B cell (primary cell): ENCODE results near the gene LRP1. TPM values are rescaled to one million over a fixed set of nuclear protein-coding genes. Genes with fewer than 3 reads are reported as not detected.

ENCODE experiments used
- ATAC-seq: fragments of 200-7000 bp; cut with Tn5 transposase; one replicate; pipeline ENCODE4 v1.10.0; 2021; ENCODE audit warnings: low read depth, mild to moderate bottlenecking, moderate number of reproducible peaks, moderate library complexity
- CTCF ChIA-PET: fragments of 350-600 bp; sonication (Branson Sonifier 250); formaldehyde crosslinking; loops from one replicate; lab custom pipeline; 2021; ENCODE audit warnings: antibody characterized with exemption, inconsistent platforms; lab: Charles Lee
- POLR2A ChIA-PET: fragments of 350-600 bp; sonication (Branson Sonifier 250); formaldehyde crosslinking; loops from one replicate; lab custom pipeline; 2021; ENCODE audit warnings: antibody characterized with exemption; lab: Charles Lee
- DNase-seq: peaks from one replicate; pipeline ENCODE4 v3.0.0; 2013
- H2AFZ ChIP-seq: 2 replicates; pipeline ENCODE4 v1.6.1; 2012; ENCODE audit warnings: mild to moderate bottlenecking, low read depth, low read length; ENCODE audit not compliant: insufficient read depth, poor library complexity, severe bottlenecking
- H3K27ac ChIP-seq, 2 donors: 1 replicate in 1 of 2; 2 replicates in 1 of 2; pipeline ENCODE4 v1.5.1; 2012 to 2013; ENCODE audit warnings: low read length in 2 of 2, mild to moderate bottlenecking in 2 of 2, moderate library complexity in 1 of 2
- H3K27me3 ChIP-seq, 4 experiments: fragments of 200-600 bp in 1 of 4; sonication (generic) in 1 of 4; replicated peaks in 1 of 4; 1 replicate in 2 of 4; 2 replicates in 2 of 4; pipeline versions ENCODE4 v1.6.1 to v1.7.0; 2013 to 2016; ENCODE audit warnings: low read length in 3 of 4, mild to moderate bottlenecking in 2 of 4, mixed read lengths in 1 of 4, moderate library complexity in 1 of 4; ENCODE audit not compliant: insufficient read depth in 4 of 4, control insufficient read depth in 3 of 4; ENCODE audit errors: control extremely low read depth in 1 of 4
- H3K36me3 ChIP-seq, 2 experiments: replicated peaks in 1 of 2; 1 replicate in 1 of 2; 2 replicates in 1 of 2; pipeline versions ENCODE4 v1.6.1 to v1.7.1; 2013; ENCODE audit warnings: low read length in 1 of 2; ENCODE audit not compliant: insufficient read depth in 2 of 2, control insufficient read depth in 1 of 2; ENCODE audit errors: control extremely low read depth in 1 of 2, extremely low read depth in 1 of 2
- H3K4me1 ChIP-seq, 2 donors: fragments of 200-600 bp in 1 of 2; sonication (generic) in 1 of 2; 1 replicate in 1 of 2; 2 replicates in 1 of 2; pipeline versions ENCODE4 v1.5.1 to v1.6.1; 2013 to 2017; ENCODE audit warnings: low read length in 2 of 2; ENCODE audit not compliant: control insufficient read depth in 2 of 2, insufficient read depth in 2 of 2
- H3K4me2 ChIP-seq: replicated peaks from 2 replicates; pipeline ENCODE3; 2012; ENCODE audit warnings: mild to moderate bottlenecking, low read depth, low read length; ENCODE audit not compliant: poor library complexity, severe bottlenecking
- H3K4me3 ChIP-seq, 5 experiments: fragments of 200-600 bp in 1 of 5; sonication (generic) in 1 of 5; 1 replicate in 3 of 5; 2 replicates in 2 of 5; pipeline versions ENCODE4 v1.5.1 to v1.7.0; 2011 to 2016; ENCODE audit warnings: low read length in 4 of 5, mild to moderate bottlenecking in 4 of 5, low read depth in 2 of 5, control low read depth in 1 of 5, moderate library complexity in 1 of 5; ENCODE audit not compliant: insufficient read depth in 1 of 5; ENCODE audit errors: control extremely low read depth in 1 of 5, extremely low read depth in 1 of 5
- H3K79me2 ChIP-seq: fragments of 200-600 bp; sonication (generic); one replicate; pipeline ENCODE4 v1.6.0; 2016; ENCODE audit warnings: low read length; ENCODE audit not compliant: control insufficient read depth, insufficient read depth
- H3K9ac ChIP-seq: fragments of 200-600 bp; sonication (generic); 2 replicates; pipeline ENCODE4 v1.6.1; 2017; ENCODE audit warnings: mild to moderate bottlenecking, low read length, moderate library complexity
- H3K9me3 ChIP-seq, 3 donors: one replicate each; pipeline versions ENCODE4 v1.6.1 to v1.7.1; 2013; ENCODE audit warnings: low read length in 2 of 3; ENCODE audit not compliant: control insufficient read depth in 2 of 3, insufficient read depth in 1 of 3; ENCODE audit errors: control extremely low read depth in 1 of 3
- H4K20me1 ChIP-seq: 2 replicates; pipeline ENCODE4 v1.6.0; 2012; ENCODE audit warnings: mild to moderate bottlenecking, low read length; ENCODE audit not compliant: insufficient read depth, control insufficient read depth, poor library complexity, severe bottlenecking
- H3K27ac Mint-ChIP-seq: one replicate; pipeline ENCODE4 v1.8.0; 2021; ENCODE audit warnings: mixed read lengths
- H3K27me3 Mint-ChIP-seq: one replicate; pipeline ENCODE4 v1.8.0; 2021; ENCODE audit warnings: mixed read lengths
- H3K4me1 Mint-ChIP-seq: one replicate; pipeline ENCODE4 v1.8.0; 2021; ENCODE audit warnings: mixed read lengths
- H3K4me3 Mint-ChIP-seq: one replicate; pipeline ENCODE4 v1.8.0; 2021; ENCODE audit warnings: mixed read lengths
- H3K9me3 Mint-ChIP-seq: one replicate; pipeline ENCODE4 v1.8.0; 2022; ENCODE audit warnings: mixed read lengths; ENCODE audit not compliant: insufficient read depth
- CTCF ChIP-seq: fragments of 200-600 bp; IDR thresholded peaks from one replicate; pipeline ENCODE4 v1.8.0; 2022; ENCODE audit warnings: antibody characterized with exemption, mild to moderate bottlenecking
- EZH2 ChIP-seq: IDR thresholded peaks from 2 replicates; pipeline ENCODE4 v1.6.1; 2012; ENCODE audit warnings: borderline replicate concordance, low read depth, mild to moderate bottlenecking, moderate library complexity, low read length; ENCODE audit not compliant: insufficient read depth, poor library complexity, severe bottlenecking
- WGBS: methylation state at CpG from one replicate; pipeline ENCODE4 v1.1.5; 2013; ENCODE audit warnings: missing lambda C conversion rate; ENCODE audit not compliant: insufficient coverage; 5-methylcytosine and 5-hydroxymethylcytosine counted together
- intact Hi-C: fragments of 100-400 bp; cut with micrococcal nuclease; formaldehyde crosslinking; loops from one replicate; pipeline ENCODE4 v1.10.0; 2022
- polyA plus RNA-seq: library from polyadenylated mRNA; depleted of rRNA; stranded (reverse); fragments of >200 nt; gene quantifications from 2 replicates; pipeline ENCODE4 v1.2.3, GENCODE V29; 2012
- total RNA-seq, 2 donors: library from RNA; stranded (reverse); fragments of 120-200 nt in 1 of 2; gene quantifications; 1 replicate in 1 of 2; 2 replicates in 1 of 2; pipeline versions ENCODE4 v1.2.3 to v1.2.4, GENCODE V29; 2013 to 2022

LRP1 gene
- total and polyA plus RNA-seq, 2 donors (not counting 1 experiment from before 2014, with no cell fraction given), result 2.0 to 4.1 TPM

DNA sequence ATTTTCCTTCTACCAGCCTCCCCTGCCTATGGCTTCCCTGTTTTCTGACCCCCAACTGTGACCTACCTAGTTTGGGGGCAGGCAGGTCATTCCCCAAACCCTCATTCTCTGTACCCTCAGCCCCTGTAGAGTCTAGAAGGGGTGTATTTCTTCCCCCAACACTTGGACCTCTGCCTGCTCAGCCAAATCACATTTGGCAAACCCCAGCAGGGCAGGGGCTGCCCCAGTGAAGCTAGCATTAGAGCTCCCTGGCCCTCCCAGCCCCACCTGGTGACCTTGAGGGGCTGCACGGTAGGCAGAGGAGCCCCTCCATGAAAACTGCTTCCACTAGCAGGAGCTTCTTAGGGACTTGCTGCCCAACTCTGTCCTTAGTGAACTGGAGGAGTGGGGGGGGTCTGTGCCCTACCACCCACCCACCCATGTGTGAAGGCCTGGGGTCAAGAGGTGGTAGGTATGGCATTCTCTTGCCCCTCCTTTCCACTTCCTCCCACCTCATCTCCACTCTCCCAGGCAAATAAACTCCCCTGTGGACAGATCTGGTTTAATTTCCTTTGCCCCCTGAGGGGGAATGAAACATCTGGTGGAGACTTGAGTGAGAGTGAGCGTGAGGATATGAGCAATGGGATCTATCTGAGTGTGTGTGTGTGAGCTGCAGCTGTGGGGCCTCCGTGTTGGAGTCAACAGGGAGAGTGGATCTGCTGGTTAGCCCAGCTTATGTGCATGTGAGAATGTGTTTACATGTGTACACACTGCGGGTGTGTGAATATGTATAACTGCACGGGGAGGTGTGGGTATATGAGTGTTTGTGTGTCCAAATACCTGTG is 90.0 kb downstream of the LRP1 start:
- Mint-ChIP-seq H3K9me3 (no peaks in the 10 kb centered on the region), H3K27ac (peak overlapping the region; percentile 82), H3K27me3 (peaks cover 66% of the 10 kb centered on the region), H3K4me3 (peak overlapping the region; percentile 88), H3K4me1 (peaks cover 79% of the 10 kb centered on the region)
- H3K27me3 ChIP-seq, result peaks cover 0 to 92% (median 57%) of the 10 kb centered on the region in 4 experiments
- no peak for DNase-seq
- ChIA-PET POLR2A (interaction anchor here (1.2 to 3.3 kb wide), 2 partner anchors 10 to 24 kb away, joined by 4 to 28 read pairs; partner anchors contain the start of gene SHMT2), CTCF (interaction anchor here (1.2 to 8.8 kb wide), 2 partner anchors 18 to 94 kb away, joined by 4 to 838 read pairs; partner anchors contain the start of genes SHMT2 and STAC3)
- H3K79me2 ChIP-seq, result no peaks in the 10 kb centered on the region
- no peak for ATAC-seq
- no peaks in the 10 kb centered on the region for H3K36me3 ChIP-seq
- H3K9ac ChIP-seq, result no peak overlapping the region
- H3K9me3 ChIP-seq, result peaks cover 0 to 31% (median 0%) of the 10 kb centered on the region in 3 donors
- H3K4me1 ChIP-seq, result peaks cover 80 to 84% of the 10 kb centered on the region in 2 donors
- H3K27ac ChIP-seq, result no peak overlapping the region
- peaks cover 30% of the 10 kb centered on the region for H4K20me1 ChIP-seq
- peak overlapping the region; percentile 94 for H3K4me2 ChIP-seq
- no peak overlapping the region for H2AFZ ChIP-seq
- no peak for TF ChIP-seq CTCF
- no peak for TF ChIP-seq EZH2
- no peak overlapping the region for H3K4me3 ChIP-seq
- 72% methylated on average over 4 of the region's 5 CpGs for WGBS
- intact Hi-C loops, result no loop called here
